GDM1 (cell line): ENCODE results near the gene ARGFX.
"Not testable (repeated sequence)": the region's sequence is repeated elsewhere in the genome, so short reads cannot be mapped to it uniquely, and the experiment has no call there.

ENCODE experiments used
- DNase-seq: peaks from one replicate; lab custom pipeline; 2025; lab: John Stamatoyannopoulos, UW

ARGFX gene

DNA sequence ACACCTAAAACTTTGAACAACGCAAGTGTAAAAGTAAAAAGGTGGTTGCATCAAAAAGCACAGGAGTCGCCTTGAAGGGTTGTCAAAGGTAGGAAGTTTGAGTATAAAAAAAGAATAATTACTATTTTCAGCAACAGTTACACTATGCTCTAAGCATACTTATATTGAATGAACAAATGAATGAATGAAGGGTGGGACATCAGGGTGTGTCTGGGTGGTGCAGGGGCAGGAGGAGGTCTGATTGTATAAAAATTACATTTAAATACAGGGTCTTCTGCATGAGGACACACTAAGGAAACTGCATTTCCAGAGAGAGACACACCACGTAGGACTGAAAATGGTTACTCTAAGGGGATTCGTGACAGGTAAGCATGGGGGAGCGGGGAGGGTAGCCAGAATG is at the start of gene ARGFX:
TSS of gene ARGFX (plus strand) at position 301 of the 400 bp plus-strand sequence. CDS start 2,765 bp downstream, outside the sequence.
- DNase-seq: no peak

DNA sequence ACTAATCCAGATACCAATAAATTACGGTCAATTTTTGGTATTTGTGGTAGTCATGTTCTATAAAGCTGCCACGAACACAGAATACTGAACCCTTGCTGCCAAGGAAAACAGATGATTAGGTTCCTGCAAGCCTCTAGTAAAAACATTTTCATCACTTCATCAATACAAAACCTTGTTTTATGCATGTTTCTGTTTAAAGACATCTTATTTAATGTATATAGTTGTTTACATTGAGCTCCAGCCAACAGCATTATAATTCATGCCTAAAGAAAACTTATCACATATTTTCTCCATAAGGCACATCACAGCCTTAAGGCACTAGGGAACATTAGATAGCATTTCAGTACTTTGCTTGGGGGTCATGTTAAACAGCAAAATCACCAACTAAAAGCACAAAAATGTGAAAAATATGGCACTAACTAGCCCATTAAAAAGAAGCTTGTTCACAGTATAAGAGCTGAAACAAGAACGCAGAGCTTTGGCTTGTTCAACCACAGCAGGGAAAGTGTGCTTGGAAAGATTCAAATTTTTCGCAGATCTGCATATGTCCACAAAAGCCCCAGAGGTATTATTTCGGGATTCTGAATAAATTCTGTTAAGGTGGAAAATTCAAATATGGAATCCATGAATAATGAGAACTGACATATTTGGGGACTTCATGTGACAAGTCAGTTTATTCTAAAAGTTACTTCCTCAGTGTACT is 49.6 kb upstream of the ARGFX start:
- no peak for DNase-seq

DNA sequence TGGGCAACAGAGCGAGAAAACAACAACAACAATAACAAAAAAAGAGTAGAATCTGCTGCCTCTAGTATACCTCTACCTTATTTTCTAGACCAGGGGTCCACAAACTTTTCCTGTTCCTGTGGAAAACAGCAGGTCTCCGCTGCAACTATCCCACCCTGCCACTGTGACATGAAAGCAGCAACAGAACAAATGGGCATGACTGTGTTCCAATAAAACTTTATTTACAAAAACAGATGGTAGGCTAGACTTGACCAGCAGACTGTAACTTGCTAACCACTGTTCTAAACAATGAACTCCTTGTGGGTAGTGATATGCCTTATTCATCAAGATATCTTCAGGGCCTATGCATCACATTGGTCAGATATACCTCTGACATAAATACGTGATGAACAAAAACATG is 47.2 kb upstream of the ARGFX start:
- DNase-seq: no peak

DNA sequence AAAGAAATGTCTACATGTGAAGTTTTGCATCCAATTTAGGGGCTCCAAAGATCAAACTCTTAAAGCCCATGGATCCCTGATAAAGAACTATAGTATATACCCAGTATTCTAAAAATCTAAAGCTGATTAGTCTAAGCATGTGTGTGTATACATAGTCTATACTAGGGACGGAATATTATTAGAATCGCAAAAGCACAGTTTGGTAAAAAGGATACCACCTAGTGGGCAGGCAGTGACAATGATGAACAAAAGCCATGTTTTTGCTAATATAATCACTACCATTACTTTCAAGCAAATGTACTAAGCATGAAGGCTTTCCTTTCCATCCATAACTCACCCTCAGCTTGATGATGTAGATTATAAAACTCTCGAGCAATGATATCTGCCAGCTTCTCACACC is 38.4 kb upstream of the ARGFX start:
- DNase-seq: no peak

DNA sequence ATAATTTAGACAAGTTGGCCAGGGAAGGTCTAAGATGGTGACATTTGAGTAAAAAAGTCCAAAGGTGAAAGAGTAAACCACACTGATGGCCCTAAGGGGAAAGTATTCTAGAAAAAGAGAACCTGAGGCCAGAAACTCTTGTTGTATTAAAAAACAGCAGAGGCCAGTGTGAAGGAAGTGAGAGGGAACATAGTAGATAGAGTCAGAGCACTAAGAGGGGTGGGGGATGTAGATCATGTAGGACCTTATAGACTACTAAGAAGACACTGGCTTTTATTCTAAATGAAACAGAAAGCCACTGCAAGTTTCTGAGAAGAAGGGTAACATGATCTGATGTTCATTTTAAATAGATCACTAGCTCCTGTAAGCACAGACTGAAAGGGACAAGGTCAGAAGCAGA is 36.5 kb upstream of the ARGFX start:
- DNase-seq: no peak

DNA sequence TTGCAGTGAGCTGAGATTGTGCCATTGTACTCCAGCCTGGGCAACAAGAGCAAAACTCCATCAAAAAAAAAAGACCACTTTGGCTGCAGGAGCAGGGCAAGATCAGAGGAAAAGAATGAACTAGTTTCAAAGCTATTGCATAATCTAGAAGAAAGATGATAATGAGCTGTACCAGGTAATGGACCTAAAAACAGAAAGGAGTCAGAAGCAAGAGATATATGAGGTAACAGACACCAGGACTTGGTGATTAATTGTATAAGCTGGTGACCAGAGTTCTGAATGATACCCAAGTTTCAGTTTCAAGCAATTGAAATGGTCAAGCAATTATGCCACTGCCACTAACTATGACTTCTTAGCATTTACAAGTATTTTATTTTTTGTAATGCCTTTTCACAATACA is 24.8 kb upstream of the ARGFX start:
- no peak for DNase-seq

DNA sequence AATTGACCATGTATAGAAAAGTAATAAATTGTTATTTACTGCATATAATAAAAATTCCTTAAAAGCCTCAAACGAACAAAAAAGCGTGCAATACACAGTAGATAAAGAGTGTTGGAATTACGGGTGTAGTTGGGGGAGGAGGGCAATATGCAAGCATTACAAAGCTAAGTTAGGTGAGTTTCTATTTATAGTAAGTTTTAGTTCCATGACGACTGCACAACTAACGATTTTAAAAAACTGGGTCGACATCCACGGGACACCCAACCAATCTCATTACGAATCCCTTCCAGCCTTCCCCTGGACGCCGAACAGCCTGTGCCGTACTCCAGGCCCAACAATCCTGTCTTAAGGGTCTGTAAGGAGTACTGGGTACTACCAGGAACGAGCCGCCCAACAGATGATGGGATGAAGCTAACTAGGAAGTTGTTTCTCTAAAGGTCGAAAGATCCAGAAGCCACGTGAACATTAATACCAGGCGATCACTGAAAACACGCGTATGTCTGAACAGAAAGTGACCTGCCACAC is 22.6 kb upstream of the ARGFX start:
- peak; percentile 46 for DNase-seq

DNA sequence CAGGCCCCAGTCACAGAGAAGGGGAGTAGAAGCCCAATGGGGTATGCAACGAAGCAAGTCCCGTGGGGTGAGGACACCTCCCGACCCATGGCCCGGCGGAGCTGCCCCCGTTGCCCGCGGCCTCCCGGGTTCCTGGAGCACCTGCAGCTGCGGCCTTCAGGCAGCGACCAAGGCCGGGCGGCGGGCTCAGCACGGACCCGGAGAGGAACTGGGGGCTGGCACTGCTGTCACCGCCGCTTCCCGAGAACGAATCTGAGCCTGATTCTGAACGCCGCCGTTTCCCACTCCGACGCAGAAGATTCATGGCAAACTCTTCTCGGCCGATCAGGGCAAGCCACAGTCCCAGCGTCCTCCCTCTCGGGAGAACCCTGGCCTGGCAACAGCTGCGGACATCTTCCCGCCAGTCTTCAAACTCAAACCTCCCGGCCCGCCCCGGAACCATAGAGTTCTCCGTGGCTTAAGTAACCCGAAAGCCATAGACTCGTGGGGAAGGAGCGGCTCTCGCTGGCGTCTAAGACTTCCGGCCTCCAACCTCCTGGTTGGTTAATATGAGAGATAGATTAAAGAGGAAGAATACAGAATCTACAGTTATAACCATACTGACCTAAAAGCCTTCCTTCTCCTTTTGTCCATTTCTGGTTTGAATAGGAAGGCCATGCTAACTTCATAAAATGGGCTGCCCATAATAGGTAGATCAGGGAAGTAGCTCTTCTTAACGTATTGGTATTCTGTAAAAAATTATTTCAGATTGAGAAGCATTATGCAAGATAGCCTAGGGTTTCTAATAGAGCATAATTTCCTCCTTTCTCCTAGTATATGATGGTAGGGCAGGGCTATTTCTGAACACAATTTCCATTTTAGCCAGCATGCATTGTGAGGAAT is 21.9 kb upstream of the ARGFX start, which contains the start of gene POLQ:
TSS of gene POLQ (minus strand) at position 415 of the 882 bp plus-strand sequence. CDS start at position 304, 111 bp downstream.
- DNase-seq: peak; percentile 87

DNA sequence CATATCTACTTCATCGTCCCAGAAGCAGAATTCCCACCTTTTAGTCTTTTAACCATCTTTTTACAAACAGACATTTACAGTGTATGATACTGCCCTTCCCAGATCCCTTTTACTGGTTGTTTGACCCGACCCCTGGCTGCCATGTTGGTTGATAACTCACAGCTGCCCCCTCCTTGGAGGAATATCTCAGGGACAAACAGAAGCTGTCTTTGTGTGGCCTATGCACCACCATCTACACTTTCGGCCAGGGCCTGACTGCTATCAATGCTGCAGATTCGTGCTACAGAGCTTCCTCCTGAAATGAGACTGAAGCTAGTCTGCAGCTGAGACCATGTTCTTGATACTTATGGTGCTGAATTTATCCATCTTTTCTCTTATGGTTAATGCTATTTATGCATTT is 15.4 kb upstream of the ARGFX start:
- no peak for DNase-seq

DNA sequence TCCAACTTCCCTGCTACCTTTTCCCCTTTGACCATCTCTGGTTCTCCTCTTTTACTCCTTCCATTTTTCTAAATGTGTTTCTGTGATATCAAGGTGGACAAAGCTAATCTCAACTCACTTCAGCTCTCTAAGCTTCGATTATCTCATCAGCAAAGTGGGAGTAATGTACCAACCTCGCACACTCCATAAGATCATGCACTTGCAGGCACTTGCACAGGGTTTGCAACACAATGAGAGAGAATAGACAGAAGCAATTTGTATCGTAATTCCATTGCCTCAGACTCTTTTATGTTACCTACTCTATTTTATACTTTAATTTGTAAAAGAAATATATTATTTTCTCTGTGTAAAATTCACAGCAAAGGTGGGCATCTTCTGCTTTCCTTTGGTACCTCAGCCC is 15.0 kb upstream of the ARGFX start:
- DNase-seq: no peak

DNA sequence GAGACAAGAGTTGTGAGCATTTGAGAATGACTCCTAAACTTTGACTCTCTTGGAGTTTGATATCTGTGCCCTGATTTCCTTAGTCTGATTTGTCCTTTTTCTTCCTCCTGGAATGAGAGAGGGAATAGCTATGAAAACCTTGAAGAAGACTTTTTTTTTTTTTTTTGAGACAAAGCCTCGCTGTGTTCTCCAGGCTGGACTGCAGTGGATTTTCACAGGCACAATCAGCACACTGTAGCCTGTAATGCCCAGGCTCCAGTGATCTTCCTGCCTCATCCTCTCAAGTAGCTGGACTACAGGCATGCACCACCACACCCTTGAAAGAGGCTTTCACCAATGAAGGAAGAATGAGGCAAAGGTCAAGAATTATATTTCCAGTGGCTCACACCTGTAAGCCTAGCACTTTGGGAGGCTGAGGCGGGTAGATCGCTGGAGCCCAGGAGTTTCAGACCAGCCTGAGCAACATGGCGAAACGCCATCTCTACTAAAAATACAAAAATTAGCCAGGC is 10.3 kb upstream of the ARGFX start:
- DNase-seq: no peak

DNA sequence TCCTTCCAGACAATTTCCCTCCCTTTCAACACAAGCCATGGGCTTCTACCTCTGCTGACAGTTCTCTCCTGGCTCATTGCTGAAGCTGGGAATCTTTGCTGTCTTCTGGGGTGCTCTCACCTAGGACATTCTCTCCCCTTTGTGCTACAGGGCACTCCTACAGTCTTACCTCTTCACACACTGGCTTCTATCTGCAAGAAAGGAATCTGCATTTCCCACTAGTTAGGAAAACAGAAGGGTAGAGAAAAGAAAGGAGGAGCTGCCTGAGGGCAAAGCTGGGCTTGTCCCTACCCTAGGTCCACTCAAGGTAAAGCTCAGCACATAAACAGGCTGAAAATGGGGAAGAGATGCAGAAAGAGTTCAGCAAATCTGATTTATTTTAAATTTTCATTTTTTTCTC is 5.6 kb upstream of the ARGFX start:
- no peak for DNase-seq

DNA sequence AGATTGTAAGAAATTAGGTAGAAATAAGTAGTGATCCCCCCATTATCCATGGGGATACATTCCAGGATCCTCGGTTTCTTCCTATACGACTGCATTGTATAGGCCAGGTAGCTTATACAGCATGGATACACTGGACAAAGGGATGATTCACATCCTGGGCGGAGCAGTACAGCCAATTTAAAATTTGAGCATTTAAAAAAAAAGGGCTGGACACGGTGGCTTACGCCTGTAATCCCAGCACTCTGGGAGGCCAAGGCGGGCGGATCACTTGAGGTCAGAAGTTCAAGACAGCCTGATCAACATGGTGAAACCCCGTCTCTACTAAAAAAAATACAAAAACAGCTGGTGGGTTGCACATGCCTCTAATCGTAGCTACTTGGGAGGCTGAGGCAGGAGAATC is 976 bp upstream of the ARGFX start:
- no peak for DNase-seq

DNA sequence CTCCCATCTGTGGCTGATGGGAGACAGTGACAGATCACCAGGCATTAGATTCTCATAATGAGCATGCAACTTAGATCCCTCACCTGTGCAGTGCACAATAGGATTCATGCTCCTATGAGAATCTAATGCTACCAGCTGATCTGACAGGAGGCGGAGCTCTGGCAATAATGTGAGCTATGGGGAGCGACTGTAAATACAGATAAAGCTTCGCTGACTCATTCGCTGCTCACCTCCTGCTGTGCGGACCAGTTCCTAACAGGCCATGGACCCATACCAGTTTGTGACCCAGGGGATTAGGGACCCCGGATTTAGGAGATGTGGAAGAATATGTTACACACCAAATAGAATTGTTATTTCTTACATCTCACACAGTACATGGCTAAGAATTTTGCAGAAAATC is 6.7 kb downstream of the ARGFX start:
- DNase-seq: no peak

DNA sequence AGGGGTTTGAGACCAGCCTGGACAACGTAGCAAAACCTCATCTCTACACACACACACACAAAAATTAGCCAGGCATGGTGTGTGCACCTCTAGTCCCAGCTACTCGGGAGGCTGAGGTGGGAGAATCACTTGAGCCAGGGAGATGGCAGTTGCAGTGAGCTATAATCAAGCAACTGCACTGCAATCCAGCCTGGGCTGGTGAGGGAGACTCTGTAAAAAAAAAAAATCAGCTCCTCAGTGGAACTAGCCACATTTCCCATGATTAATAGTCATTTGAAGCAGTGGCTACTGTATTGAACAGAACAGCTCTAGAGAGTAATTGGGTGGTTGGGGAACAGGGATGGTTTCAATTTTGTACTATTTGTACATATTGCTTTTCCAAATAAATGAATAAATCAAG is 13.9 kb downstream of the ARGFX start:
- DNase-seq: no peak

DNA sequence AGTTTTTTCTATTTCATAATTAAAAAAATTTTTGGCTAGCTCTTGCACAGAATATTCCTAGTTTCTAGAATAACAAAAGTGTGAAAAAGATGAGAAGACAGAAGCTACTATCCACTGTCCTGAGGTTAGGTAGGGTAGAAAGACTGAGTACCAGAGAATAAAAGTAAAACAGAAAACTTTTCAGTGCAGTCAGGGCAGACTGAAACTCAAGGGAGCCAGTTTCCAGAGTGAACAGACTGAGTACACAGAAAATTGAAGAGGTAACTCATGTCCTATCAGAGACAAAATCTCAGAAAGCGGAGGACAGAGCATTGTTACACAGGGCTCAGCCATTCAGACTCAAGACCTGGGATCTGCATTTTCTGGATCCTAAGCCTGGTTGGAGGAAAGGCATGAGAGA is 16.7 kb downstream of the ARGFX start:
- DNase-seq: no peak

DNA sequence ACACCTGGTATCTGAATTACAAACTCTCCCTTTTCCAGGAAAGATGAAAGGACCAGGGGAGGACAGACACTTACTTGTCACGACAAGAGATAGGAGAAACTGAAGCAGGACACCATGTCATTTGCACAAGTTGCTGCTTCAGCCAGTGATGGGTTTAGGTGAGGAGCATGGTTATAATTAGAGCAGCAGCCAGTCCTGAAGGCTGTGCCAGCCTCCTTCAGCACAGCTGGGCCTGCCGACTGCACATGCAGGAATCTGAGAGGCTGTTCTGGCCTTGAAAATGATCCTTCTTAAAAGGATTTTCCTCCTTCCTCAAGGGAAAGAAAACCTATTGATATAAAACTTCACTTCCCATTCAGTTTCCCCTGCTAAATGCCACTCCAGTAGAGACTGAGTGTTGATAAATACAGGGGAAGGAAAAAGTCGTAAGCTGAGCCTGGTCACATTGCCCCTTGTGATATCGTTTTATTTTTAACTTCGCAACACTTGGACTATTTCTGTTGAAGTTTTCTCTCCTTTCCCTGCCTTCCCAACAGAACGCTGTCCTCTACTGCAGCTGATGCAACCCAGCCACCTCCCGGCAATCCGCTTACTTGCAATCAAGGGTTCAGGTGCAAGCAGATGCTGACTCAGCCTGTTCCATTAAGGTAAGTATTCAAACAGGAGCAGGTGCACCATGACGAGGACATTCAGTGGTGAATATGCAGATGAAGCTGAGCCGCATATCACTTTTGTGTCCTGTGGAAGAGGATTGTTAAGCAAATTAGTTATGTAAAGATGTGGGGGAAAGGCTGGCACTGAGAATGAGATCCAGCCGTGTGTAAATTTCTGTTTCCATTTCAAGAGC is 25.3 kb downstream of the ARGFX start, which contains the start of gene FBXO40:
TSS of gene FBXO40 (plus strand) at position 524 of the 847 bp plus-strand sequence. CDS start 27,197 bp downstream, outside the sequence.
- DNase-seq: no peak

DNA sequence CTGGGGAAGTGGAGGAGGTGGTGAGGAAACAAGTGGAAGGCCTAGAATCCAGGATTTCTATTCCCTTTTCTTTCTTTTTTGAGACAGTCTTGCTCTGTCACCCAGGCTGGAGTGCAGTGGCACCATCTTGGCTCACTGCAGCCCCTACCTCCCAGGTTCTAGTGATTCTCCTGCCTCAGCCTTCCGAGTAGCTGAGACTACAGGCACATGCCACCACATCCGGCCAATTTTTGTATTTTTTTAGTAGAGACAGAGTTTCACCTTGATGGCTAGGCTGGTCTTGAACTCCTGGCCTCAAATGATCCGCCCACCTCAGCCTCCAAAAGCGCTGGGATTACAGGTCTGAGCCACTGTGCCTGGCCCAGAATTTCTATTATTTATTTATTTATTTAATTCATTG is 26.1 kb downstream of the ARGFX start:
- DNase-seq: not testable (repeated sequence)

DNA sequence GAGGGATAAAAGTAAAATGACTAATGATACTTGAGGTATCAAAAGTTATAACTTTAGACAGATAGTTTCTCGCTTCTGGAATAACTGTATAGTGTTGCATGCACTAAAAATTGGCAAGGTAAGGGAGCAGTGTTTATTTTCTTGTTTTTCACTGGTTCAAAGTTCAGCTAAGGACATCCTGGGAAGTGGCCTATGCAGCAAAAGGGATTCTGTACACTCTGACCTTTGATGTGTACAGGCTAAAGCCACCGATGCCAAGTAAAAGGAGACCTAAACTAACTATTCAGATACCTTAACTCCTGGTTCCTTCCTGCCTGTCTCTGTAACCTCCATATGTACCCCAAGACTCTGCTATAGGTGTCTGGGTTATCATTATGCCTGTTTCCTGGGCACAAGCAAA is 27.1 kb downstream of the ARGFX start:
- no peak for DNase-seq

DNA sequence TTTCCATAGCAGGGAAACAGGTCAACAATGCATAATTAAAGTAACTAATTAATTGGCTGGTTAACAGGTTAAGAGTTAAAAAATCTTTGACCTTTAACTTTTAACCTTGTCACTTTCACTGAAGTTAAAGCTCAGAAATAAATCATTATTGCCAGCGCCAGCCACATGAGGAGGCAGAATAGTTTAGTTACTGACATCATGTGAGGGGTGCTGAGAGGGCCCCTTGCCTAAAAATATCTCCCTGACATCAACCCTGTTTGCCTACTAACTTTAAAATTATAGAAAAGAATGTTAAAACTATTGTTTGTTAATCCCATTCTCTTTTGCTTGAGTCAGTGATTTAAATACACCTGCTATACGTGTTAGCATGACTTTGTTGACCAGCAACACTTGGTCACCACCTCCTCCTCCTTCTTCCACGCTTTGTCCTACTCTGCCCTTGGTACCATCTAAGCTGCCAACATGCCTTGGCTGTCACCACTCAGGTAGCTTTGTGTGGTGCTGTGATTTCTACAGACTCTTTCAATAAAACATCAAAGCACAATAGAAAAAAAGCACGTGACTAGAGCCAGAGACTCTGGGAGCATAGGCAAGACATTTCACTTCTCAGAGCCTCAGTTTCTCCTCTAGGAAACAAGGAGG is 28.1 kb downstream of the ARGFX start:
- no peak for DNase-seq

DNA sequence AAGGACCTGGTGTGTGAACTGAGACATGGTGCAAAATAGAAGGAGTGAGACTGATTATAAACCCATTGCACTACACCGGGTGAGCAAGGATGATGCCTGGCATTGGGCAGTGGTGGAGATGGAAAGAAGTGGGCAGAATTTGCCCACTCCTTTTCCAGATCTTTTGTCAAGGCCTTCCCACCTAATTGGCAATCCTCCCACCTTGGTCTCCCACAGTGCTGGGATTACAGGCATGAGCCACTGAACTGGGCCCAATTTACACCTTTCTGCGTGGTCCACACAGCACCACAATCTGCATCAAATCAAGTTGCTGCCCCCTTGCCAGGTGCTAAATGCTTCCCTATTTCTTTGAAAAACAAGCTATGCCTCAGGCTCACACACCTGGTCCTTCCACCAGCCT is 30.8 kb downstream of the ARGFX start:
- DNase-seq: no peak
